NCI-H2196 treated with DMSO at 0.1 percent for 48 hours (cell line): ENCODE measurements around the gene SAMD5.

Experiments
- DNase-seq: peaks from one replicate; lab custom pipeline; 2025; ENCODE audit not compliant: unreplicated experiment; lab: John Stamatoyannopoulos, UW

The SAMD5 gene

DNA sequence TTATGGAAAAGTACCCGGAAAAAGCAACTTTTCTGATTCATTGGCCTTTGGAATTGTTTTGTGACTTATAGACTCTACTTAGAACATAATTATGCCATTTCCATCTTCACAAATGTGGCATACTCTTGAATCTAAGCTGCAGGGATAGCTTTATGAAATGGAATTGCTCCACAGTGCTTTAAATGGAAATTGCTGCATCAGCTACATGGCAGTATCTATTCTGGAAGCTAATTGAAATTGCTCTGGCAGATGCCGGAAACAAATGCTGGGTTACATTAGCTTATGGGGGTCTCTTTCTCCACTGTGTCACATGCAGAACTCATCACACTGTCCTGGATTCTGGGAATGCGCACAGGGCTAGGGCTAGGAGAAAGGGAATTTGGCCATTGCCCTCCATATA is 108.9 kb downstream of the SAMD5 start:
- DNase-seq, result no peak

DNA sequence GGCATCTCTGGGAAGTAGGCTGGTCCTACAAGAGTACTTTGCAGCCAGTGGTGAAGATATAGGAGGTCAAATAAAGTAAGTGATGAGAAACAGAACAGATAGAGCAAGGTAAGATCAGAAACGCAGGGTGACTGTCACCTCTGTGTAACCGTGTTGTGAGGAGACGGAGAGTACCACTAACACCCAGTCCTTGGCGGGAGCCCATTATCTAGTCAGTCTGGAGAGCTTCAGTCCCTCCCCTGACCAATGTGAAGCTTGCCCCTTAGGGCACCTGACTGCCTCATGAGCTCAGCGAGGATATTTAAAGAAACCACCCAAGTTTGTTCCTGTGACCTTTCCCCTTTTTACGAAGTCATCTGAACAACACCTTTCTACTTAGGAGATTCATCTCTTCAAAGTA is 110.0 kb downstream of the SAMD5 start:
- DNase-seq, result no peak

DNA sequence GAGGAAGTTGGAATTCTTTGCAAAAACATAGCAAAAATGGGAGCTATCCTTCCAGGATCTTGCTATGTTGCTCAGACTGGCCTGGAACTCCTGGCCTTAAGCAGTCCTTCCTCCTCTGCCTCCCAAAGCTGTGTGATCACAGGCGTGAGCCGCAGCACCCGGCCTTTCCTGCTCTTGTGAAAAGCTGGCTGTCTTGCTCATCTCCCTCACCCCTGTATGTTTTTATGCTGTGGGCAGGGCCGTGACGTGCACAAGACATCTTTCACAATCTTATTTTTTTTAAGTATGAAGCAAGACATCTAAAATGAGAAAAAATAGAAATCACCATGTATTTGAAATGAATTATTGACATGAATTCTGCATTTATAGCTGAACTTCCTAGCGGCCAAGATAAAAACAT is 110.4 kb downstream of the SAMD5 start:
- no peak for DNase-seq
